Fibroblast of lung (primary cell): ENCODE measurements around the gene ZMAT5. TPM values are rescaled to one million over a fixed set of nuclear protein-coding genes. Genes with fewer than 3 reads are reported as not detected.

Experiments
- DNase-seq, 2 donors: peaks; one replicate each; pipeline versions ENCODE4 v3.0.0 to v3.0.0-alpha.2; 2010; ENCODE audit warnings: low read depth in 2 of 2
- H2AFZ ChIP-seq: 2 replicates; pipeline ENCODE4 v1.5.1; 2012; ENCODE audit warnings: low read length, control low read depth, inconsistent platforms
- H3K27ac ChIP-seq: 2 replicates; pipeline ENCODE4 v1.5.1; 2011; ENCODE audit warnings: low read length, control low read depth; ENCODE audit not compliant: insufficient read depth
- H3K27me3 ChIP-seq: 2 replicates; pipeline ENCODE4 v1.5.1; 2011; ENCODE audit warnings: mild to moderate bottlenecking, low read length; ENCODE audit not compliant: control insufficient read depth, insufficient read depth
- H3K36me3 ChIP-seq: 2 replicates; pipeline ENCODE4 v1.5.1; 2011; ENCODE audit warnings: low read length; ENCODE audit not compliant: control insufficient read depth, insufficient read depth
- H3K4me1 ChIP-seq: 2 replicates; pipeline ENCODE4 v1.5.1; 2011; ENCODE audit warnings: low read length; ENCODE audit not compliant: control insufficient read depth, insufficient read depth; ENCODE audit errors: extremely low read depth
- H3K4me2 ChIP-seq: 2 replicates; pipeline ENCODE4 v1.5.1; 2011; ENCODE audit warnings: low read length, control low read depth; ENCODE audit not compliant: insufficient read depth; ENCODE audit errors: extremely low read depth
- H3K4me3 ChIP-seq, 4 experiments: fragments of 200-600 bp in 1 of 4; sonication (generic) in 1 of 4; replicated peaks in 1 of 4; 2 replicates each; pipeline ENCODE4 v1.5.1; 2011 to 2016; ENCODE audit warnings: low read length in 4 of 4, low read depth in 3 of 4, mild to moderate bottlenecking in 3 of 4, control low read depth in 2 of 4, inconsistent platforms in 1 of 4, mixed read lengths in 1 of 4; ENCODE audit not compliant: insufficient read depth in 1 of 4; ENCODE audit errors: control extremely low read depth in 1 of 4
- H3K79me2 ChIP-seq: 2 replicates; pipeline ENCODE4 v1.5.1; 2012; ENCODE audit warnings: mild to moderate bottlenecking, low read length, inconsistent platforms; ENCODE audit not compliant: control insufficient read depth, insufficient read depth
- H3K9ac ChIP-seq: 2 replicates; pipeline ENCODE4 v1.5.1; 2011; ENCODE audit warnings: mild to moderate bottlenecking, low read length, control low read depth; ENCODE audit not compliant: insufficient read depth
- H3K9me3 ChIP-seq: 2 replicates; pipeline ENCODE4 v1.5.1; 2012; ENCODE audit warnings: low read depth, low read length; ENCODE audit not compliant: control insufficient read depth, insufficient read depth
- H4K20me1 ChIP-seq: 2 replicates; pipeline ENCODE4 v1.5.1; 2011; ENCODE audit warnings: low read length; ENCODE audit not compliant: control insufficient read depth, insufficient read depth; ENCODE audit errors: extremely low read depth
- CTCF ChIP-seq, 2 donors: IDR thresholded peaks in 1 of 2; conservative IDR thresholded peaks in 1 of 2; 1 replicate in 1 of 2; 2 replicates in 1 of 2; pipeline ENCODE4 v1.5.1; 2011 to 2012; ENCODE audit warnings: low read length in 2 of 2, control low read depth in 1 of 2, inconsistent platforms in 1 of 2, low read depth in 1 of 2, mild to moderate bottlenecking in 1 of 2
- EZH2 ChIP-seq: IDR thresholded peaks from 2 replicates; pipeline ENCODE4 v1.5.1; 2012; ENCODE audit warnings: low read length, control low read depth, mild to moderate bottlenecking; ENCODE audit errors: missing control alignments
- polyA plus RNA-seq, 2 donors: library from polyadenylated mRNA; depleted of rRNA in 1 of 2; stranded (reverse) in 1 of 2; unstranded in 1 of 2; fragments of >200 nt; gene quantifications; 2 replicates each; pipeline ENCODE4 v1.2.1, GENCODE V29; 2011 to 2012; ENCODE audit warnings: missing spikeins in 1 of 2
- total RNA-seq: library from RNA; depleted of rRNA; stranded (reverse); fragments of >200 nt; gene quantifications from 2 replicates; pipeline ENCODE4 v1.2.1, GENCODE V29; 2014

The ZMAT5 gene
- total and polyA plus RNA-seq, 2 donors (not counting 1 experiment from before 2014, with no cell fraction given): 13.4 to 21.6 TPM

DNA sequence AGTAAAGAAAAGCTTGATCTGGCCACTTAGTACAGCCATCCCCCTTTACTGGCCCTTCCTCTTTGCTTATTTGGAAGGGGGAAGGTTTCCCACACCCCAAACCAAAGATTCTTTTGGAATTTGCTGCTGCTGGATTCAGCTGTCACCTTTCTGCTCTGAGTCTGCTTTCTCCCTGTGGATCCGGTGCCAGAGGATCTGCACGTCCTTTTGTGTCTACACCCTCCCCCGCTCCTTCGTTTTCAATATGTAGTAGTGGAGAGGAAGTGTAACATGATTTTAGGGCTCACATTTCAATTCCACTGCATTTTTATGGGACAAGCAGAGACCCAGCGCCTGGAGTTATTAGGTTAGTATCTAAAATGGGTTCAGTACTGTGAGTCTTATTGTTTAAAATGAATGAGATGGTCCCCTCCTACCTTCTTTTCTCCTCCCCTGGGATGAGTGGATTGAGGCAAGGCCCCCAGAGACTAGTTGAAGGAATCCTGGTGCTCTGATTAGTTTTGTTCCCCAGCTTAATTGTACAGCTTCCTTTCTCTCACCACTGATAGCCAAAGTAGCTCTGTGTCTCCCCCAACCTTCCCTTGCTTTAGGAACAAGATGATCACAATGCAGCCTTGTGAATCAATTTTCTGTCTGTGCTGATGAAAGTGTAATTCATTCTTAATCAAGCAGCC is 77.5 kb downstream of the ZMAT5 start:
- Histone ChIP-seq H3K9me3 (no peaks in the 10 kb centered on the region), H3K27me3 (no peaks in the 10 kb centered on the region), H3K4me1 (no peaks in the 10 kb centered on the region), H3K27ac (no peak overlapping the region), H3K4me3 (no peak overlapping the region), H3K36me3 (peaks cover 12% of the 10 kb centered on the region), H3K4me2 (no peak overlapping the region), H4K20me1 (no peaks in the 10 kb centered on the region), H3K9ac (no peak overlapping the region), H2AFZ (no peak overlapping the region), H3K79me2 (no peaks in the 10 kb centered on the region)
- no peak for TF ChIP-seq CTCF (conservative IDR thresholded peaks at IDR 0.05 in 1 of 2, IDR thresholded peaks at IDR 0.05 in 1 of 2; ENCODE audit: low read depth in 1 of 2, low read length in 2 of 2)
- TF ChIP-seq EZH2: no peak
- no peak for DNase-seq

GRCh38 chr22:29684244-29684643 is 82.6 kb downstream of the ZMAT5 start:
- Histone ChIP-seq H3K27ac (no peak overlapping the region), H2AFZ (no peak overlapping the region), H3K27me3 (no peaks in the 10 kb centered on the region), H3K79me2 (no peaks in the 10 kb centered on the region), H3K9me3 (no peaks in the 10 kb centered on the region), H4K20me1 (no peaks in the 10 kb centered on the region), H3K9ac (no peak overlapping the region), H3K4me1 (no peaks in the 10 kb centered on the region), H3K4me3 (no peak overlapping the region), H3K36me3 (peaks cover 19% of the 10 kb centered on the region), H3K4me2 (no peak overlapping the region)
- DNase-seq: no peak
- no peak for TF ChIP-seq CTCF (conservative IDR thresholded peaks at IDR 0.05 in 1 of 2, IDR thresholded peaks at IDR 0.05 in 1 of 2; ENCODE audit: low read depth in 1 of 2, low read length in 2 of 2)
- no peak for TF ChIP-seq EZH2

GRCh38 chr22:29683536-29683935 is 83.3 kb downstream of the ZMAT5 start:
- Histone ChIP-seq H3K4me3 (no peak overlapping the region), H3K36me3 (peaks cover 19% of the 10 kb centered on the region), H3K9me3 (no peaks in the 10 kb centered on the region), H3K4me1 (no peaks in the 10 kb centered on the region), H2AFZ (no peak overlapping the region), H3K27ac (no peak overlapping the region), H3K27me3 (no peaks in the 10 kb centered on the region), H3K9ac (no peak overlapping the region), H4K20me1 (no peaks in the 10 kb centered on the region), H3K4me2 (no peak overlapping the region), H3K79me2 (no peaks in the 10 kb centered on the region)
- no peak for DNase-seq
- TF ChIP-seq CTCF (conservative IDR thresholded peaks at IDR 0.05 in 1 of 2, IDR thresholded peaks at IDR 0.05 in 1 of 2; ENCODE audit: low read depth in 1 of 2, low read length in 2 of 2) (no peak), EZH2 (no peak)

Other genes with a start within 250 kb of the ZMAT5 start
- 47.8 and 52.8 TPM in 2 replicates for gene THOC5, start 213.2 kb downstream of the ZMAT5 start, total RNA-seq
- gene THOC5, start 213.2 kb downstream of the ZMAT5 start, polyA plus RNA-seq: 48.5 and 60.7 TPM in 2 replicates
- gene NIPSNAP1, start 185.9 kb downstream of the ZMAT5 start, total RNA-seq: 33.9 and 55.5 TPM in 2 replicates
- gene NIPSNAP1, start 185.9 kb downstream of the ZMAT5 start, polyA plus RNA-seq: 51.8 and 62.1 TPM in 2 replicates
- gene NF2, start 163.4 kb downstream of the ZMAT5 start, total RNA-seq: 37.0 and 55.5 TPM in 2 replicates
- 80.9 and 108 TPM in 2 replicates for gene NF2, start 163.4 kb downstream of the ZMAT5 start, polyA plus RNA-seq
- gene CABP7, start 47.0 kb downstream of the ZMAT5 start, total RNA-seq: not detected in 2 replicates
- gene CABP7, start 47.0 kb downstream of the ZMAT5 start, polyA plus RNA-seq: not detected in 2 replicates
- 80.4 and 117 TPM in 2 replicates for gene UQCR10, start 362 bp upstream of the ZMAT5 start, total RNA-seq
- 112 and 134 TPM in 2 replicates for gene UQCR10, start 362 bp upstream of the ZMAT5 start, polyA plus RNA-seq
- gene ASCC2, start 71.3 kb upstream of the ZMAT5 start, total RNA-seq: 19.8 and 23.8 TPM in 2 replicates
- 30.5 and 41.2 TPM in 2 replicates for gene ASCC2, start 71.3 kb upstream of the ZMAT5 start, polyA plus RNA-seq
- 23.4 and 31.2 TPM in 2 replicates for gene MTMR3, start 116.2 kb upstream of the ZMAT5 start, total RNA-seq
- gene MTMR3, start 116.2 kb upstream of the ZMAT5 start, polyA plus RNA-seq: 15.0 and 18.1 TPM in 2 replicates